Smooth muscle cell (in vitro differentiated cells): ENCODE results near the gene FADS1. TPM values are rescaled to one million over a fixed set of nuclear protein-coding genes. Genes with fewer than 3 reads are reported as not detected.

Source experiments
- DNase-seq: peaks from one replicate; lab custom pipeline; 2025; ENCODE audit not compliant: unreplicated experiment; lab: John Stamatoyannopoulos, UW
- H2AFZ ChIP-seq: fragments of 200-600 bp; sonication (generic); 2 replicates; pipeline ENCODE4 v1.6.0; 2016; ENCODE audit warnings: antibody characterized with exemption, low read depth, mild to moderate bottlenecking
- H3F3A ChIP-seq: fragments of 200-600 bp; sonication (generic); 2 replicates; pipeline ENCODE4 v1.6.0; 2017; ENCODE audit warnings: antibody characterized with exemption, low read depth
- H3K27ac ChIP-seq: fragments of 200-600 bp; sonication (generic); 2 replicates; pipeline ENCODE4 v1.5.1; 2016; ENCODE audit warnings: low read depth, mild to moderate bottlenecking
- H3K27me3 ChIP-seq: fragments of 200-600 bp; sonication (generic); 2 replicates; pipeline ENCODE4 v1.6.1; 2016; ENCODE audit warnings: low read depth, mild to moderate bottlenecking
- H3K36me3 ChIP-seq: fragments of 200-600 bp; sonication (generic); 2 replicates; pipeline ENCODE4 v1.5.1; 2016; ENCODE audit warnings: low read depth
- H3K4me1 ChIP-seq: fragments of 200-600 bp; sonication (generic); 2 replicates; pipeline ENCODE4 v1.5.1; 2016; ENCODE audit warnings: low read depth
- H3K4me2 ChIP-seq: fragments of 200-600 bp; sonication (generic); 2 replicates; pipeline ENCODE4 v1.6.0; 2016; ENCODE audit warnings: mild to moderate bottlenecking
- H3K4me3 ChIP-seq: fragments of 200-600 bp; sonication (generic); 2 replicates; pipeline ENCODE4 v1.5.1; 2016; ENCODE audit warnings: mild to moderate bottlenecking
- H3K79me2 ChIP-seq: fragments of 200-600 bp; sonication (generic); 2 replicates; pipeline ENCODE4 v1.6.0; 2016; ENCODE audit warnings: low read depth, mild to moderate bottlenecking
- H3K9ac ChIP-seq: fragments of 200-600 bp; sonication (generic); 2 replicates; pipeline ENCODE4 v1.6.0; 2016; ENCODE audit warnings: low read depth
- H3K9me3 ChIP-seq: fragments of 200-600 bp; sonication (generic); replicated peaks from 2 replicates; pipeline ENCODE4 v1.5.1; 2016; ENCODE audit warnings: low read depth
- H4K20me1 ChIP-seq: fragments of 200-600 bp; sonication (generic); 2 replicates; pipeline ENCODE4 v1.6.0; 2016; ENCODE audit warnings: low read depth
- WGBS: methylation state at CpG from one replicate; pipeline ENCODE4 v1.1.7; 2016; ENCODE audit warnings: low lambda C conversion rate; 5-methylcytosine and 5-hydroxymethylcytosine counted together
- polyA plus RNA-seq: library from polyadenylated mRNA; unstranded; fragments of >200 nt; fragmentation: Nextera tagmentation; extraction: Ambion mirVana; gene quantifications from 2 replicates; pipeline ENCODE4 v1.2.1, GENCODE V29; 2016
- total RNA-seq: library from RNA; depleted of rRNA; stranded (reverse); fragments of >200 nt; gene quantifications from 2 replicates; pipeline ENCODE4 v1.2.3, GENCODE V29; 2014
- TF ChIP-seq, protein P1 (sequence below): fragments of 200-600 bp; sonication (generic); IDR thresholded peaks from 2 replicates; pipeline ENCODE4 v1.5.1; 2017; ENCODE audit warnings: borderline replicate concordance, mild to moderate bottlenecking, antibody characterized with exemption; ENCODE audit not compliant: insufficient read depth, poor library complexity, severe bottlenecking

Gene FADS1
- total and polyA plus RNA-seq, 2 experiments from 2014 or later: 122 to 266 TPM

DNA sequence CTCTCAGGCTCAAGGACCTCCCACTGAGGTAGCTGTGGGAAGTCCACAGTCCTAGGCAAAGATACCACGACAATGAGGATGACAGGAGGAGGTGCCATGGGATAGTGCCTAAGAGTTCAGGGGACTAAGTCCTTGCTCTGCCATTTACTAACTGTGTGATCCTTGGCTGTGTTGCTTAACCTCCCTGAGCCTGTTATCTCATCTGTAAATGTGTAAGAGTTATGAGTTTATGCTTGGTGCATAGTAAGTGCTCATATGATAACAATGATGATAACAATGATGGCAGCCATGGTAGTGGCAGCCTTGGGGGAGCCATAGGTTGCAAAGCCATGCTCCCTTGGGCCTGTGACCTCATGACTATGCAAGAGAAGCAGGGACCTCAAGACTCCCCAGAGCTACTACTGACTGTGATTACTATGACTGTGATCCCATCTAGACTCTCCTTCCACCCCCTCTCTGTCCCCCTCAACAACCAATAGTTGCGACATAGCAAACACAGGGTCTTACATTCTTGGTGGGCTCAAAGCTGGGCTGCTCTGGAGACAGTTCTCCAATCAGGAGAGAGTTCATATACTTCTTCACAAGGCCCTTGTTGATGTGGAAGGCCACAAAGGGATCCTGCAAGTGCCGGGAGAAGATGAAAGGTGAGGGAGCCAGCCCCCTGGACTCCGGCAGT lies 3.9 kb downstream of the FADS1 start:
- WGBS: 98% methylated on average over 4 of the region's 4 CpGs
- no peak overlapping the region for H3K9ac ChIP-seq
- H3K27ac ChIP-seq: no peak overlapping the region
- no peak overlapping the region for H3K4me3 ChIP-seq
- peaks cover 7% of the 10 kb centered on the region for H3F3A ChIP-seq
- H4K20me1 ChIP-seq: no peaks in the 10 kb centered on the region
- TF ChIP-seq, protein P1, sequence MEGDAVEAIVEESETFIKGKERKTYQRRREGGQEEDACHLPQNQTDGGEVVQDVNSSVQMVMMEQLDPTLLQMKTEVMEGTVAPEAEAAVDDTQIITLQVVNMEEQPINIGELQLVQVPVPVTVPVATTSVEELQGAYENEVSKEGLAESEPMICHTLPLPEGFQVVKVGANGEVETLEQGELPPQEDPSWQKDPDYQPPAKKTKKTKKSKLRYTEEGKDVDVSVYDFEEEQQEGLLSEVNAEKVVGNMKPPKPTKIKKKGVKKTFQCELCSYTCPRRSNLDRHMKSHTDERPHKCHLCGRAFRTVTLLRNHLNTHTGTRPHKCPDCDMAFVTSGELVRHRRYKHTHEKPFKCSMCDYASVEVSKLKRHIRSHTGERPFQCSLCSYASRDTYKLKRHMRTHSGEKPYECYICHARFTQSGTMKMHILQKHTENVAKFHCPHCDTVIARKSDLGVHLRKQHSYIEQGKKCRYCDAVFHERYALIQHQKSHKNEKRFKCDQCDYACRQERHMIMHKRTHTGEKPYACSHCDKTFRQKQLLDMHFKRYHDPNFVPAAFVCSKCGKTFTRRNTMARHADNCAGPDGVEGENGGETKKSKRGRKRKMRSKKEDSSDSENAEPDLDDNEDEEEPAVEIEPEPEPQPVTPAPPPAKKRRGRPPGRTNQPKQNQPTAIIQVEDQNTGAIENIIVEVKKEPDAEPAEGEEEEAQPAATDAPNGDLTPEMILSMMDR: no peak
- H2AFZ ChIP-seq: no peak overlapping the region
- H3K9me3 ChIP-seq: no peaks in the 10 kb centered on the region
- no peak overlapping the region for H3K4me2 ChIP-seq
- peaks cover 6% of the 10 kb centered on the region for H3K79me2 ChIP-seq
- H3K36me3 ChIP-seq: no peaks in the 10 kb centered on the region
- DNase-seq: no peak
- peaks cover 7% of the 10 kb centered on the region for H3K4me1 ChIP-seq
- H3K27me3 ChIP-seq: no peaks in the 10 kb centered on the region

DNA sequence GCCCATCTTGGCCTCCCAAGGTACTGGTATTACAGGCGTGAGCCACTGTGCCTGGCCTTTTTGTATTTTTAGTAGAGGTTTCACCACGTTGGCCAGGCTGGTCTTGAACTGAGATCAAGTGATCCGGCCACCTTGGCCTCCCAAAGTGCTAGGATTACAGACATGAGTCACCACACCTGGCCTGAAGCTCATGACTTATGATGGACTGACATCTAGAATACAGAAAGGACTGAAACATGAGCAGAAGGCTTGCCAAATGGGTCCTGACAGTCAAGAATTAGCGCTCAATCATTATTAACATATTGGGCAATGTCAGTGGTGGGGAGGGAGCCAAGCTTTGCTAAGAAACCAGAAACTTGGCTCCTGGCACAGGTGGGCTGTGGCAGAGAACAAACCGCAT lies 5.0 kb downstream of the FADS1 start:
- H3K4me2 ChIP-seq: no peak overlapping the region
- no peak for DNase-seq
- no peak overlapping the region for H3K4me3 ChIP-seq
- H3K27me3 ChIP-seq: no peaks in the 10 kb centered on the region
- no peak overlapping the region for H3K9ac ChIP-seq
- H4K20me1 ChIP-seq: no peaks in the 10 kb centered on the region
- peaks cover 5% of the 10 kb centered on the region for H3K79me2 ChIP-seq
- peaks cover 11% of the 10 kb centered on the region for H3F3A ChIP-seq
- H2AFZ ChIP-seq: no peak overlapping the region
- TF ChIP-seq, protein P1: no peak
- WGBS: 98% methylated on average over 5 of the region's 5 CpGs
- no peak overlapping the region for H3K27ac ChIP-seq
- H3K36me3 ChIP-seq: no peaks in the 10 kb centered on the region
- no peaks in the 10 kb centered on the region for H3K4me1 ChIP-seq
- no peaks in the 10 kb centered on the region for H3K9me3 ChIP-seq

DNA sequence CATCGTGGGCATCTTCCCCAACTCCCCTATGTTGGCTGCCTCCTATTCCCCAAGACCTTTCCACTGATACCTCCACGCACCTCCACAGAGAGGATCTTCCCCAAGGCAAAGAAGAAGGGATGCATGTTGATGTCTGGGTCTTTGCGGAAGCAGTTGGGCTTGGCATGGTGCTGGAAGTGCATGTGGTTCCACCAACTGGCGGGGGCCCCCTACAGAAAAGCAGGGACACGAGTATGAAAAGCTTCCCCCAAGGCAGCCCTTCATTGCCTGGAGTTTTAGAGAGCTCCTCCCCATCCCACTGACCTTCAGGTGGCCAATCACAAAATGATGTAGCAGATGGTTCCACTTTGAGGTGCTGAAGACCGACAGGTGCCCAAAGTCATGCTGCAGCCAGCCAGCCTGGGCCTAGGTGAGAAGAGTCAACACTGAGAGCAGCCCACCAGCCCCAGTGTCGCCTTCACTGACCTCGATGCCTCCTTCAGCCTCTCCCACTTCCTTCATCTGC lies 6.1 kb downstream of the FADS1 start:
- Histone ChIP-seq H3K27ac (no peak overlapping the region), H3K9me3 (no peaks in the 10 kb centered on the region), H3K79me2 (peaks cover 5% of the 10 kb centered on the region), H3K4me3 (no peak overlapping the region), H4K20me1 (no peaks in the 10 kb centered on the region), H3K4me2 (no peak overlapping the region), H3K4me1 (no peaks in the 10 kb centered on the region), H3K9ac (no peak overlapping the region), H2AFZ (no peak overlapping the region), H3F3A (peaks cover 8% of the 10 kb centered on the region), H3K27me3 (no peaks in the 10 kb centered on the region), H3K36me3 (no peaks in the 10 kb centered on the region)
- TF ChIP-seq, protein P1: no peak
- no peak for DNase-seq
- 93% methylated on average over 8 of the region's 8 CpGs for WGBS

DNA sequence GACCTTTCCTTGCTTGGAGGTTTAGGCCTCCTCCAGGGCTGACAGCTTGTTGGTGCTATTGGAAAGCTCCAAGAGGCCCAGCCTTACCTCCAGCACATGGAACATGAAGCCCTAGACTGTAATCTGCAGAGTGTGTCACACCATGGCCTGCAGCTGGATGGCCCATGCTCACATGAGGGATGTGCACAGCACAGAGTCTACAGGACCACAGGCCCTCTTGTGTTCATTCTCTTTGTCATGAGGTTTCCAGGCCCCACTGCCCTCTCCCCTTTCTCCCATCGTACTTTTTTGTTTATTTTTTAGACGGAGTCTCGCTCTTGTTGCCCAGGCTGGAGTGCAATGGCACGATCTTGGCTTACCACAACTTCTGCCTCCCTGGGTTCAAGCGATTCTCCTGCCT lies 10.0 kb downstream of the FADS1 start:
- no peaks in the 10 kb centered on the region for H4K20me1 ChIP-seq
- H3K27ac ChIP-seq: no peak overlapping the region
- no peaks in the 10 kb centered on the region for H3K36me3 ChIP-seq
- WGBS: 97% methylated on average over 5 of the region's 5 CpGs
- DNase-seq: no peak
- TF ChIP-seq, protein P1: no peak
- no peaks in the 10 kb centered on the region for H3K9me3 ChIP-seq
- no peak overlapping the region for H3K4me3 ChIP-seq
- no peaks in the 10 kb centered on the region for H3K79me2 ChIP-seq
- no peak overlapping the region for H3K4me2 ChIP-seq
- H3F3A ChIP-seq: peaks cover 16% of the 10 kb centered on the region
- H3K9ac ChIP-seq: no peak overlapping the region
- H3K27me3 ChIP-seq: no peaks in the 10 kb centered on the region
- no peaks in the 10 kb centered on the region for H3K4me1 ChIP-seq
- no peak overlapping the region for H2AFZ ChIP-seq
